Suprapubic skin (tissue), 4 donors: Measurements from ENCODE around the gene PANX1. TPM values are rescaled to one million over a fixed set of nuclear protein-coding genes. Genes with fewer than 3 reads are reported as not detected.

ENCODE experiments used
- DNase-seq, 2 donors: peaks; one replicate each; pipeline ENCODE4 v3.0.0-alpha.2; 2019; ENCODE audit warnings: low spot score in 2 of 2
- H3K27ac ChIP-seq: fragments of 200-600 bp; sonication (generic); one replicate; pipeline ENCODE4 v1.5.1; 2019
- H3K27me3 ChIP-seq: fragments of 200-600 bp; sonication (generic); one replicate; pipeline ENCODE4 v1.5.1; 2019
- H3K36me3 ChIP-seq: fragments of 200-600 bp; sonication (generic); one replicate; pipeline ENCODE4 v1.5.1; 2019
- H3K4me1 ChIP-seq: fragments of 200-600 bp; sonication (generic); one replicate; pipeline ENCODE4 v1.5.1; 2019
- H3K4me3 ChIP-seq: fragments of 200-600 bp; sonication (generic); one replicate; pipeline ENCODE4 v1.5.1; 2019; ENCODE audit warnings: mild to moderate bottlenecking
- H3K9me3 ChIP-seq: fragments of 200-600 bp; sonication (generic); one replicate; pipeline ENCODE4 v1.5.1; 2019
- EP300 ChIP-seq: sonication (generic); formaldehyde crosslinking; IDR thresholded peaks from one replicate; pipeline ENCODE4 v1.6.1; 2017; ENCODE audit warnings: antibody characterized with exemption
- POLR2A ChIP-seq, 2 donors: fragments of 450-650 bp; IDR thresholded peaks; one replicate each; pipeline ENCODE4 v1.6.1; 2017; ENCODE audit warnings: antibody characterized with exemption in 2 of 2, mild to moderate bottlenecking in 2 of 2, moderate library complexity in 2 of 2
- POLR2AphosphoS5 ChIP-seq, 3 donors: sonication (generic); formaldehyde crosslinking; IDR thresholded peaks; one replicate each; pipeline ENCODE4 v1.6.1; 2017; ENCODE audit warnings: antibody characterized with exemption in 3 of 3
- whole genome bisulfite sequencing: methylation state at CpG from one replicate; pipeline ENCODE4 v1.1.5; 2018; 5-methylcytosine and 5-hydroxymethylcytosine counted together
- total RNA-seq, 4 donors: library from RNA; depleted of rRNA; stranded (reverse); fragments of >200 nt; gene quantifications; one replicate each; pipeline ENCODE4 v1.1.0, GENCODE V29; 2016
- TF ChIP-seq, protein P1 (sequence below), 2 donors: fragments of 200-600 bp in 1 of 2; fragments of 450-650 bp in 1 of 2; sonication (generic) in 1 of 2; IDR thresholded peaks; one replicate each; pipeline ENCODE4 v1.5.1; 2016 to 2019; ENCODE audit warnings: antibody characterized with exemption in 2 of 2, mild to moderate bottlenecking in 1 of 2, moderate library complexity in 1 of 2

PANX1 gene
- total RNA-seq, 4 donors from 2014 or later: 8.9 to 42.7 (median 28.2) TPM

DNA sequence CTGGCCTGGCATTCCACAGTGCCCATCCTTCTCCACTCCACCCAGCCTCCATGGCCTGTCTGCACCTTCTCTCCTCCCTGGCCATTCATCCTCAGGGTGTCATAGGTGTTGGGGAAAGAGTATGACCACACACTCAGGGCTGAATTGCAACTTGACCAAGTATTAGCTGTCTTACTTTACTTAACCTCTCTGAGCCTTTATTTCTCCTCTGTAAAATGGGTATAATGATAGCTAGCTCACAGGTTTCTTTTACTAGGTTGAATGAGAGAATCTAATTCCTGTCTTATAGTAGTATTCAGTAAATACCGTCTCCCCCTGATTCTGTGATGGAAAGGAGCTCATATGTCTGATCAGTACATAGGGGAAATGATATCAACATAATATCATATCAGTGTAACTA is 16.0 kb downstream of the PANX1 start:
- 100% methylated on average over 1 of the region's 1 CpG for WGBS
- no peaks in the 10 kb centered on the region for H3K36me3 ChIP-seq
- DNase-seq: no peak
- TF ChIP-seq EP300: no peak
- TF ChIP-seq POLR2A (IDR thresholded peaks at IDR 0.05): no peak
- TF ChIP-seq POLR2AphosphoS5 (IDR thresholded peaks at IDR 0.05): no peak
- TF ChIP-seq, protein P1, sequence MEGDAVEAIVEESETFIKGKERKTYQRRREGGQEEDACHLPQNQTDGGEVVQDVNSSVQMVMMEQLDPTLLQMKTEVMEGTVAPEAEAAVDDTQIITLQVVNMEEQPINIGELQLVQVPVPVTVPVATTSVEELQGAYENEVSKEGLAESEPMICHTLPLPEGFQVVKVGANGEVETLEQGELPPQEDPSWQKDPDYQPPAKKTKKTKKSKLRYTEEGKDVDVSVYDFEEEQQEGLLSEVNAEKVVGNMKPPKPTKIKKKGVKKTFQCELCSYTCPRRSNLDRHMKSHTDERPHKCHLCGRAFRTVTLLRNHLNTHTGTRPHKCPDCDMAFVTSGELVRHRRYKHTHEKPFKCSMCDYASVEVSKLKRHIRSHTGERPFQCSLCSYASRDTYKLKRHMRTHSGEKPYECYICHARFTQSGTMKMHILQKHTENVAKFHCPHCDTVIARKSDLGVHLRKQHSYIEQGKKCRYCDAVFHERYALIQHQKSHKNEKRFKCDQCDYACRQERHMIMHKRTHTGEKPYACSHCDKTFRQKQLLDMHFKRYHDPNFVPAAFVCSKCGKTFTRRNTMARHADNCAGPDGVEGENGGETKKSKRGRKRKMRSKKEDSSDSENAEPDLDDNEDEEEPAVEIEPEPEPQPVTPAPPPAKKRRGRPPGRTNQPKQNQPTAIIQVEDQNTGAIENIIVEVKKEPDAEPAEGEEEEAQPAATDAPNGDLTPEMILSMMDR (IDR thresholded peaks at IDR 0.05): no peak
- H3K4me1 ChIP-seq: peaks cover 24% of the 10 kb centered on the region
- H3K27ac ChIP-seq: no peak overlapping the region
- H3K9me3 ChIP-seq: no peaks in the 10 kb centered on the region
- H3K4me3 ChIP-seq: no peak overlapping the region
- H3K27me3 ChIP-seq: no peaks in the 10 kb centered on the region

DNA sequence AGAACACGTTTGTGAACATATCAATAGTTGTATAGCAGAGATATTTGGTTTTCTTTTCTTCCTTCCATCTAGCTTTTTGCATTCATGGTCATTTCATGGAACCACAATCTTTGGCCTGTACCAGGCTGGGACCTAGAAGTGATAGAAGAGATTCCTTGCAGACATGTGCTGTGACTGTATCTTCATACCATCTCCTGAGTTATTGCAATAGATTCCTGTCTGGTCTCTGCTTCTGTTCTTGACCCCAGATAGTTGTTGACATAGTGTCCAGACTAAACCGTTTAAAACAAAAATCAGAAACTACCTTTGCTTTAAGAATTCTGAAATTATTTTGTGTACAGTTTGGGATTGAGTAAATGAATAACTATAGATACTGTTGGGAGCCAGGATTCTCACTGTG is 16.8 kb downstream of the PANX1 start:
- Histone ChIP-seq H3K36me3 (no peaks in the 10 kb centered on the region), H3K9me3 (no peaks in the 10 kb centered on the region), H3K27ac (no peak overlapping the region), H3K4me3 (no peak overlapping the region), H3K27me3 (no peaks in the 10 kb centered on the region), H3K4me1 (peaks cover 24% of the 10 kb centered on the region)
- 79% methylated on average over 2 of the region's 2 CpGs for WGBS
- TF ChIP-seq POLR2AphosphoS5 (IDR thresholded peaks at IDR 0.05): no peak
- no peak for TF ChIP-seq POLR2A (IDR thresholded peaks at IDR 0.05)
- no peak for TF ChIP-seq EP300
- TF ChIP-seq, protein P1 (IDR thresholded peaks at IDR 0.05): no peak
- DNase-seq: no peak

- WGBS: 87% methylated on average over 4 of the region's 4 CpGs
- DNase-seq: no peak
- Histone ChIP-seq H3K4me3 (no peak overlapping the region), H3K36me3 (no peaks in the 10 kb centered on the region), H3K4me1 (peaks cover 29% of the 10 kb centered on the region), H3K9me3 (no peaks in the 10 kb centered on the region), H3K27ac (no peak overlapping the region), H3K27me3 (no peaks in the 10 kb centered on the region)
- TF ChIP-seq, protein P1 (IDR thresholded peaks at IDR 0.05): no peak
- TF ChIP-seq POLR2AphosphoS5 (IDR thresholded peaks at IDR 0.05) (no peak), POLR2A (IDR thresholded peaks at IDR 0.05) (no peak), EP300 (no peak)
Observed at GRCh38 chr11:94145916-94146315, 17.3 kb downstream of the PANX1 start.

DNA sequence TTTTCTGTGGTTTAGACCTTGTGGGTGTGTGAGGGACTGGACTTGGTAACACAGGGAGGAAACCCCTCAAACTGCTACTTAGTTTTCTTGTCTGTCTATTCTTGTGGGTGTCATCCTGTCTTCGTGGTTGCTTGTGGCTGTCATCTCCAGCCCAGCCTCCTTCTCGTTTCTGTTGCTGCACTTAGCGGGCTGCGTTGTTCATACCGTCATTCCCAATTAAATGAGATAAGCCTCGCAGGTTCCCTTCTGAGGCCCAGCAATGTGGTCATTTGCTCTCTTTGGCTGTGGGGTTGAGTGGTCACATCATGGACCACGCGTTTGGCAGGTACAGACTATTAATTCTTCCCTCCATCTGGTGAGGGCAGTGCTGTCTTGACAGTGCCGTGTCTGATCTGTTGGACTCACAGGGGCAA is 18.8 kb downstream of the PANX1 start:
- H3K36me3 ChIP-seq: no peaks in the 10 kb centered on the region
- H3K27ac ChIP-seq: no peak overlapping the region
- DNase-seq: no peak
- H3K4me1 ChIP-seq: peaks cover 39% of the 10 kb centered on the region
- no peak overlapping the region for H3K4me3 ChIP-seq
- H3K9me3 ChIP-seq: no peaks in the 10 kb centered on the region
- TF ChIP-seq POLR2AphosphoS5 (IDR thresholded peaks at IDR 0.05) (no peak), POLR2A (IDR thresholded peaks at IDR 0.05) (no peak), EP300 (no peak)
- TF ChIP-seq, protein P1 (IDR thresholded peaks at IDR 0.05): no peak
- H3K27me3 ChIP-seq: no peaks in the 10 kb centered on the region
- WGBS: 85% methylated on average over 9 of the region's 9 CpGs

DNA sequence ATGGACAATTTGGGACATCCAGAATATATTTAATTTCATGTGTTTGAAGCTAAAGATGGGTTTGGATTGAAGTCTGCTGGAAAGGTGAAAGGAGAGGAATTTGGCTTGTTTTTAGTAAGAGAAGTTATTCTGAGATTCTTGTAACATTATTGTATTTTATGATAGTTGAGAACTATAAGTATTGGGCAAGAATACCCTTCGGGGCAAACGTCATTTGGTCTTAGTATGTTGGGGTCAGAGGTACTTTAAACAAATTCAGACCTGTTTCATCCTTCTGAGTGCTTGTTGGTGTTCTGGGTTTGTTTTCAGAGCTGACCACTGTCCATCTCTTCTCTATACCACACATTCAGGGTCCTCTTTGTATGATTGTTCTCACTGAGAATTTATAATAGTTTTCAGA is 19.5 kb downstream of the PANX1 start:
- no peak for DNase-seq
- WGBS: 80% methylated on average over 2 of the region's 2 CpGs
- no peaks in the 10 kb centered on the region for H3K27me3 ChIP-seq
- no peak for TF ChIP-seq POLR2AphosphoS5 (IDR thresholded peaks at IDR 0.05)
- TF ChIP-seq POLR2A (IDR thresholded peaks at IDR 0.05): no peak
- TF ChIP-seq, protein P1 (IDR thresholded peaks at IDR 0.05): no peak
- no peak for TF ChIP-seq EP300
- H3K9me3 ChIP-seq: no peaks in the 10 kb centered on the region
- peaks cover 46% of the 10 kb centered on the region for H3K4me1 ChIP-seq
- H3K4me3 ChIP-seq: no peak overlapping the region
- H3K36me3 ChIP-seq: no peaks in the 10 kb centered on the region
- no peak overlapping the region for H3K27ac ChIP-seq
